NCI-H510A treated with DMSO at 0.1 percent for 48 hours (cell line): ENCODE data around the gene PROZ.
"Not testable (repeated sequence)": the region's sequence is repeated elsewhere in the genome, so short reads cannot be mapped to it uniquely, and the experiment has no call there.

Experiments used
- DNase-seq: peaks from one replicate; lab custom pipeline; 2025; lab: John Stamatoyannopoulos, UW

The PROZ gene, protein sequence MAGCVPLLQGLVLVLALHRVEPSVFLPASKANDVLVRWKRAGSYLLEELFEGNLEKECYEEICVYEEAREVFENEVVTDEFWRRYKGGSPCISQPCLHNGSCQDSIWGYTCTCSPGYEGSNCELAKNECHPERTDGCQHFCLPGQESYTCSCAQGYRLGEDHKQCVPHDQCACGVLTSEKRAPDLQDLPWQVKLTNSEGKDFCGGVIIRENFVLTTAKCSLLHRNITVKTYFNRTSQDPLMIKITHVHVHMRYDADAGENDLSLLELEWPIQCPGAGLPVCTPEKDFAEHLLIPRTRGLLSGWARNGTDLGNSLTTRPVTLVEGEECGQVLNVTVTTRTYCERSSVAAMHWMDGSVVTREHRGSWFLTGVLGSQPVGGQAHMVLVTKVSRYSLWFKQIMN

DNA sequence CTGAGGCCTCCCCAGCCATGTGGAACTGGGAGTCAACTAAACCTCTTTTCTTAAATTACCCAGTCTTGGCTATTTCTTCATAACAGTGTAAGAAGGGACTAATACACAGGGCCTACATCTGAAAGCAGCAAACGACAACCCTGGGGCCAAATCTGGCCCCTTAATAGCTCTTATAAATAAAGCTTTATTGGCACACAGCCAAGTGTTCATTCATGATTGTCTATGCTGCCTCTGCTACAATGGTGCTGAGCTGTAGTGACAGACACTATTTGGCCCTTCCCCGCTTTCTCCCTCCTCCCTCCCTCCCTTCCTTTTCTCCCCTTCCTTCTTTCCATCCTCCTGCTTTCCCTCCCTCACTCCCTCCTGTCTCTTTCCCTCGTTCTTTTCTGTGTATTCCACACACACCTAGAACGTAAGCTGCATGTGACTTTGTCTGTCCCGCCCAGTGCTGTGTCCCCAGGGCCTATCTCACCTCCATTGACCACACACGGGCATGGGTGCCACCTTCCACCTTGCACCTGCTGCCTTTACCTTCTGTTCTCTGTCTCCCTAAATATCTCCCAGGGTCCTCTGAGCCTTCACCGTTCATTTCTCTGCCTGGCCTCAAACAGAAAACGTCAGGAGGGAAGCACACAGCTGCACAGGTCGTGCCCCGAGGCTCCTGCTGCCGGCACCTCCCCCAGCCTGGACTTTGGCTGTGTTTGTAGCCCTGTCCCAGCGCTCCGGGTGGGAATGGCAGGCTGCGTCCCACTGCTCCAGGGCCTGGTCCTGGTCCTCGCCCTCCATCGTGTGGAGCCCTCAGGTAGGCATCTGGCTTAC lies at the start of gene PROZ:
TSS of gene PROZ (plus strand) at position 720 of the 819 bp plus-strand sequence. CDS start at position 733, 13 bp downstream.
- no peak for DNase-seq

- DNase-seq = no peak
These were observed 49.0 kb upstream of the PROZ start for GRCh38 chr13:113109151-113110047.

DNA sequence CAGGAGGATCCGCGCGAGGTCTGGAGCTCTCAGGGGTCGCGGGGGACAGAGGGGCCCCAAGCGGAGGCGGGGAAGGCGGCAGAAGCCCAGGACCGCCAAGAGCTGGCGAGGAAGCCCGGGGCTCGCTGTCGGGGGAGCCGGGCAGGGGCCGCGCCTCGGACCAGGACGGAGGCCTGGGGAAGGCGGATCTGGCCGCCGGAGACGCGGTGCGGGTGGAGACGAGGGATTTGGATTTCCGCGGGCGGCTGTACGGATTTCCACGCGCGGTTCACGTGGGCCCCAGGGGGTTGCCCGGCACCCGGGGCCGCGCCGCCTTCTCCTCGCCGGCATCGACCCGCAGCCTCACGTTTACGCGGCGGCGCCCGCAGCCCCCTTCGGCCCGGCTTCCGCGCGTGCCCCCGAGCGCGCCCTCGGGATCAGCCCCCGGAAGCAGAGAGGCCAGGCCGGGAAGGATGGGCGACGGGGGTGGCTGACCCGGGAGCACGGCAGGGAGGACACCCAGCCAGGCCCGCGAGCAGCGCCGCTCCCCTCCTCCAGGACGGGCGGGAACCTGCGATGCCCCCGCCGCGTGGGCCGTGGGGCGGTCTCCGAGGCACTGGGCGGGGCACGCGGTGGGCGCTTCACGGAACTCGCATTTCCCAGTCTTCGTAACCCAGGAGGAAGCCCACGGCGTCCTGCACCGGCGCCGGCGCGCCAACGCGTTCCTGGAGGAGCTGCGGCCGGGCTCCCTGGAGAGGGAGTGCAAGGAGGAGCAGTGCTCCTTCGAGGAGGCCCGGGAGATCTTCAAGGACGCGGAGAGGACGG lies 48.2 kb upstream of the PROZ start:
- no peak for DNase-seq

GRCh38 chr13:113110852-113111315 lies 47.6 kb upstream of the PROZ start:
- no peak for DNase-seq

DNA sequence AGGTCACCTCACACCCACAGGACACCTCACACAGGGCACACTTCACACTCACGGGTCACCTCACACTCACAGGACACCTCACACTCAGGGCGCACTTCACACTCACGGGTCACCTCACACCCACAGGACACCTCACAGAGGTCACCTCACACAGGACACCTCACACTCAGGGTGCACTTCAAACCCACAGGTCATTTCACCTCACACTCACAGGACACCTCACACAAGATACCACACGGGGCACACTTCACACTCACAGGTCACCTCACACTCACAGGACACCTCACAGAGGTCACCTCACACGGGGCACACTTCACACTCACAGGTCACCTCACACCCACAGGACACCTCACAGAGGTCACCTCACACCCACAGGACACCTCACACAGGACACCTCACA lies 46.6 kb upstream of the PROZ start:
- not testable (repeated sequence) for DNase-seq

DNA sequence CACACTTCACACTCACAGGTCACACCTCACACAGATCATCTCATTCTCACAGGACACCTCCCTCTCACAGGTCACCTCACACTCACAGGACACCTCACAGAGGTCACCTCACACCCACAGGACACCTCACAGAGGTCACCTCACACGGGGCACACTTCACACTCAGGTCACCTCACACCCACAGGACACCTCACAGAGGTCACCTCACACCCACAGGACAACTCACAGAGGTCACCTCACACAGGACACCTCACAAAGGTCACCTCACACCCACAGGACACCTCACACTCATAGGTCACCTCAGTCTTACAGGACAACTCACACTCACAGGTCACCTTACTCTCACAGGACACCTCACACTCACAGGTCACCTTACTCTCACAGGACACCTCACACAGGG lies 46.0 kb upstream of the PROZ start:
- DNase-seq = not testable (repeated sequence)

GRCh38 chr13:113112893-113113845 lies 45.3 kb upstream of the PROZ start:
- no peak for DNase-seq

- no peak for DNase-seq
These were observed 44.6 kb upstream of the PROZ start for GRCh38 chr13:113113846-113114271.

- DNase-seq = no peak
These were observed 43.7 kb upstream of the PROZ start for GRCh38 chr13:113114511-113115362.

- DNase-seq = no peak
These were observed 42.9 kb upstream of the PROZ start for GRCh38 chr13:113115363-113116205.

GRCh38 chr13:113116206-113116800 lies 42.1 kb upstream of the PROZ start:
- no peak for DNase-seq

- no peak for DNase-seq
These were observed 41.6 kb upstream of the PROZ start for GRCh38 chr13:113116871-113117271.

DNA sequence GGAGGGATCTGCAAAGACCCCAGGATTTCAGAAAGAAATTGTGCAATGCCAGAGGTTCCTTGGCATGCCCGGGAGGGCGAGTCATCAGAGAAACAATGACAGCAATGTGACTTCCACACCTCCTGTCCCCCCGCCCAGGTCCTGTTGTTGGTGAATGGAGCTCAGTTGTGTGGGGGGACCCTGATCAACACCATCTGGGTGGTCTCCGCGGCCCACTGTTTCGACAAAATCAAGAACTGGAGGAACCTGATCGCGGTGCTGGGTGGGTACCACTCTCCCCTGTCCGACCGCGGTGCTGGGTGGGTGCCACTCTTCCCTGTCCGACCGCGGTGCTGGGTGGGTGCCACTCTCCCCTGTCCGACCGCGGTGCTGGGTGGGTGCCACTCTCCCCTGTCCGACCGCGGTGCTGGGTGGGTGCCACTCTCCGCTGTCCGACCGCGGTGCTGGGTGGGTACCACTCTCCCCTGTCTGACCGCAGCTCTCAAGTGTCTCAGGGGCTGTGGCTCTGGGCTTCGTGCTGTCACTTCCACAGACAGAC lies 41.0 kb upstream of the PROZ start:
- no peak for DNase-seq

GRCh38 chr13:113117911-113118260 lies 40.6 kb upstream of the PROZ start:
- no peak for DNase-seq

DNA sequence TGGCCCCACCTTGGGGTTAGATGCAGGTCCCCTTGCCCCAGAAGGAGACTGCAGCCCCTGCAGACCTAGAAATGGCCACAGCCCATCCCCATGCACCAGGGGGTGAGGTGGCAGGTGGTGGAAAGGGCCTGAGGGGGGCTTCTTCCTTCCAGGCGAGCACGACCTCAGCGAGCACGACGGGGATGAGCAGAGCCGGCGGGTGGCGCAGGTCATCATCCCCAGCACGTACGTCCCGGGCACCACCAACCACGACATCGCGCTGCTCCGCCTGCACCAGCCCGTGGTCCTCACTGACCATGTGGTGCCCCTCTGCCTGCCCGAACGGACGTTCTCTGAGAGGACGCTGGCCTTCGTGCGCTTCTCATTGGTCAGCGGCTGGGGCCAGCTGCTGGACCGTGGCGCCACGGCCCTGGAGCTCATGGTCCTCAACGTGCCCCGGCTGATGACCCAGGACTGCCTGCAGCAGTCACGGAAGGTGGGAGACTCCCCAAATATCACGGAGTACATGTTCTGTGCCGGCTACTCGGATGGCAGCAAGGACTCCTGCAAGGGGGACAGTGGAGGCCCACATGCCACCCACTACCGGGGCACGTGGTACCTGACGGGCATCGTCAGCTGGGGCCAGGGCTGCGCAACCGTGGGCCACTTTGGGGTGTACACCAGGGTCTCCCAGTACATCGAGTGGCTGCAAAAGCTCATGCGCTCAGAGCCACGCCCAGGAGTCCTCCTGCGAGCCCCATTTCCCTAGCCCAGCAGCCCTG lies 40.0 kb upstream of the PROZ start:
- no peak for DNase-seq

GRCh38 chr13:113119166-113119821 lies 39.2 kb upstream of the PROZ start:
- DNase-seq = no peak
